NCI-H446 treated with DMSO at 0.1 percent for 48 hours (cell line): ENCODE measurements around the gene WDFY2.

Experiments used
- DNase-seq: peaks from one replicate; lab custom pipeline; 2025; lab: John Stamatoyannopoulos, UW

WDFY2 gene

GRCh38 chr13:51800486-51800885, 216.2 kb downstream of the WDFY2 start:
- no peak for DNase-seq

GRCh38 chr13:51801631-51802099, 217.4 kb downstream of the WDFY2 start:
- no peak for DNase-seq

GRCh38 chr13:51802631-51803418, 218.6 kb downstream of the WDFY2 start:
- DNase-seq = no peak

GRCh38 chr13:51803422-51804294, 219.4 kb downstream of the WDFY2 start, which contains the start of gene DHRS12:
DHRS12 (minus strand) TSS chr13:51804163; CDS start chr13:51799659, 4,504 bp downstream.
- DNase-seq = peak; percentile 63

- DNase-seq = no peak
Observed at GRCh38 chr13:51804295-51805172, 220.3 kb downstream of the WDFY2 start.

- no peak for DNase-seq
Observed at GRCh38 chr13:51805313-51805712, 221.1 kb downstream of the WDFY2 start.

- DNase-seq = no peak
Observed at GRCh38 chr13:51805925-51806324, 221.7 kb downstream of the WDFY2 start.

GRCh38 chr13:51806566-51806965, 222.3 kb downstream of the WDFY2 start:
- no peak for DNase-seq

GRCh38 chr13:51807041-51807440, 222.8 kb downstream of the WDFY2 start:
- no peak for DNase-seq

- no peak for DNase-seq
Observed at GRCh38 chr13:51808811-51809210, 224.5 kb downstream of the WDFY2 start.

GRCh38 chr13:51811046-51811445, 226.8 kb downstream of the WDFY2 start:
- DNase-seq = no peak

GRCh38 chr13:51811920-51812451, 227.7 kb downstream of the WDFY2 start:
- DNase-seq = no peak

- no peak for DNase-seq
Observed at GRCh38 chr13:51814071-51814470, 229.8 kb downstream of the WDFY2 start.

- DNase-seq = no peak
Observed at GRCh38 chr13:51814825-51815650, 230.8 kb downstream of the WDFY2 start.

- DNase-seq = no peak
Observed at GRCh38 chr13:51815848-51816247, 231.6 kb downstream of the WDFY2 start.

GRCh38 chr13:51816604-51817249, 232.5 kb downstream of the WDFY2 start:
- DNase-seq = no peak
